C4-2B (cell line): ENCODE measurements around the gene GRB2.
A peak's percentile ranks its signal among the peaks of the same experiment; 100 is the strongest.

Experiments
- H3K27ac ChIP-seq: fragments of 450-650 bp; 2 replicates; pipeline ENCODE4 v1.5.1; 2017
- ZFX ChIP-seq: fragments of 450-650 bp; IDR thresholded peaks from 2 replicates; pipeline ENCODE4 v1.6.1; 2017
- TF ChIP-seq, protein P1 (sequence below): fragments of 450-650 bp; conservative IDR thresholded peaks from 2 replicates; pipeline ENCODE4 v1.5.1; 2017; ENCODE audit warnings: mild to moderate bottlenecking

GRB2 gene

DNA sequence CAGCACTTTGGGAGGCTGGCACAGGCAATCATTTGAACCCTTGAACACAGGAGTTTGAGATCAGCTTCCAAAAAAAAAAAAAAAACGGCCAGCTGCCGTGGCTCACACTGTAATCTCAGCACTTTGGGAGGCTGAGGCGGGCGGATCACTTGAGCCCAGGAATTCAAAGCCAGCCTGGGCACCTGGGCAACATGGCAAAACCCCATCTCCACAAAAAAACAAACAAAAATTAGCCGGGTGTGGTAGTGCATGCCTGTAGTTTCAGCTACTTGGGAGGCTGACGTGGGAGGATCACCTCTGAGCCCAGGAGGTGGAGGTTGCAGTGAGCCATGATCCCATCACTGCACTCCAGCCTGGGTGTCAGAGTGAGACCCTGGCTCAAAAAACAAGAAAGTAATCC, 39.0 kb downstream of the GRB2 start:
- TF ChIP-seq, protein P1, sequence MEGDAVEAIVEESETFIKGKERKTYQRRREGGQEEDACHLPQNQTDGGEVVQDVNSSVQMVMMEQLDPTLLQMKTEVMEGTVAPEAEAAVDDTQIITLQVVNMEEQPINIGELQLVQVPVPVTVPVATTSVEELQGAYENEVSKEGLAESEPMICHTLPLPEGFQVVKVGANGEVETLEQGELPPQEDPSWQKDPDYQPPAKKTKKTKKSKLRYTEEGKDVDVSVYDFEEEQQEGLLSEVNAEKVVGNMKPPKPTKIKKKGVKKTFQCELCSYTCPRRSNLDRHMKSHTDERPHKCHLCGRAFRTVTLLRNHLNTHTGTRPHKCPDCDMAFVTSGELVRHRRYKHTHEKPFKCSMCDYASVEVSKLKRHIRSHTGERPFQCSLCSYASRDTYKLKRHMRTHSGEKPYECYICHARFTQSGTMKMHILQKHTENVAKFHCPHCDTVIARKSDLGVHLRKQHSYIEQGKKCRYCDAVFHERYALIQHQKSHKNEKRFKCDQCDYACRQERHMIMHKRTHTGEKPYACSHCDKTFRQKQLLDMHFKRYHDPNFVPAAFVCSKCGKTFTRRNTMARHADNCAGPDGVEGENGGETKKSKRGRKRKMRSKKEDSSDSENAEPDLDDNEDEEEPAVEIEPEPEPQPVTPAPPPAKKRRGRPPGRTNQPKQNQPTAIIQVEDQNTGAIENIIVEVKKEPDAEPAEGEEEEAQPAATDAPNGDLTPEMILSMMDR: no peak
- no peak for TF ChIP-seq ZFX
- peak overlapping the region; percentile 58 for H3K27ac ChIP-seq

DNA sequence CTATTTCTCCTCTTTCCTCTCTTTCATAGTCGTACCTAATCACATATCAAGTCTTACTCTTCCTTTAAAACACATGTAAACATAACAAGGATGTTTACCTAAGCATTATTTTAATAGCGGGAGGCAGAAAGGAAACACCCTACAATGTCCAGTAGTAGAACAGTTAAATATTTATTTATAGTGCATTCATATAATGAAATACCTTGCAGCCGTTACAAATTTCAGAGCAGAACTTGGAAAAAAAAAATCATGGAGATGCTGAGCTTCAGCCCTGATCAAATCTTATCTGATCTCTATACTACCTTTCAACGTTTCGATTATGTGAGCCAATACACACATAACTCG, 39.6 kb downstream of the GRB2 start:
- TF ChIP-seq, protein P1: no peak
- TF ChIP-seq ZFX: no peak
- H3K27ac ChIP-seq: no peak overlapping the region; the same call in 1 of the 2 replicates

DNA sequence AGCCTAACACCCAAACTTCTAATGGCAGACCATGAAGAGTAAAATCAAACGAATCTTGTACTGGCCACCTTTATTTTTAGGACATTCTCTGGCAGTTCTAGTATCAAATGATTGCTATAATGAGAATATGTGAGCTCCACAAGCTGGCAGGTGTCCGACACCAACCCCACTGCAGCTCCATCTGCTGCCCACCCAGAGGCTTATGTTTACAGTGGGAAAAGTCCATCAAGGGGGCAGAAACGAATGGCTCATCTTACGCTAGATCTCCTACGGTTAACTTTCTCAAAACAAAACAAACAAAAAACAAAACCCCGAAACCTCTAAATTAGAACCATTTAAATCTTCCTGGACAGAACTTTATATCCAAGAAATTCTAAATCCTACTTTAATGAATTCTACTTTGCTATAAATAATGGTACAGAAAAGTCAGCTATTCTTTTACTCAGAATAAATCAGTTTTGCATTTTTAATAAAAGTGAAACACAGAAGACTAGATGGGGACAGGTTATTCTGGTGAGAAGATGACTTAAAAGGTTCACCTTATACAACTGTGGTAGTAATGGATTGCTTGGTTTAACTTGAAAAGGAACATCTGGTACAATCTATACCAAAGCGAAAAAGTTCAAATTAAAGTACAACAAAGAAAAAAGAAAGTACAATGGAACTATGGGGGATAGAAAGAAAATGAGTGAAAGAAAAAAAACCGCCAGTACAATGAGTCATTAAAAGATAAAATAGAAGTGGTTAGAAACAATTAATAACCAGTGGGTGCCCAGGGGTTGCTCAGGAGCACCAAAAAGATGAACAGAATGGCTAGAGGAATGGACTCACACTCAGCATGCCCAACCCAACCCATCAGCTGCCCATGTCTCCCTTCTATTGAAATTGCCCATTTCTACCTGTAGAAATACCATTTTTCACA, 40.2 kb downstream of the GRB2 start:
- H3K27ac ChIP-seq: no peak overlapping the region

DNA sequence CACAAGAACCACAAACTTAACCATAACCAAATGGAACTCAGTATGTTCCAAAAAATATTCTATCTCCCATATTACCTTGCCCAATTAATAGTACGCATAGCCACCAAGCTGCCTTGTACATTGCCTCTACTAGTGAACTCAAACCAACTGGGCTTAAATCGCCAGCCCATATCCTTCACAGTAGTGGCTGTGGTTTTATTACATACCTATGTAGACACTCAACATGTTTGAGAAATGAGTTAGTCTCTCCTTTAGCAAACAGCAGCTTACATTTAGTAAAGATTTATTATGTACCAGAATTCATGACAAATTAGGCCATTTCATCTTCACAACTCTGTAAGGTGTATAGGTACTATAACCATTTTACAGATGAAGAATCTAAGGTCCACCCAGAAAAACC, 41.4 kb downstream of the GRB2 start:
- TF ChIP-seq ZFX: no peak
- TF ChIP-seq, protein P1: no peak
- H3K27ac ChIP-seq: no peak overlapping the region

More for the DNA sequence above, 40.2 kb downstream of the GRB2 start:
- TF ChIP-seq ZFX: no peak
- TF ChIP-seq, protein P1: no peak

DNA sequence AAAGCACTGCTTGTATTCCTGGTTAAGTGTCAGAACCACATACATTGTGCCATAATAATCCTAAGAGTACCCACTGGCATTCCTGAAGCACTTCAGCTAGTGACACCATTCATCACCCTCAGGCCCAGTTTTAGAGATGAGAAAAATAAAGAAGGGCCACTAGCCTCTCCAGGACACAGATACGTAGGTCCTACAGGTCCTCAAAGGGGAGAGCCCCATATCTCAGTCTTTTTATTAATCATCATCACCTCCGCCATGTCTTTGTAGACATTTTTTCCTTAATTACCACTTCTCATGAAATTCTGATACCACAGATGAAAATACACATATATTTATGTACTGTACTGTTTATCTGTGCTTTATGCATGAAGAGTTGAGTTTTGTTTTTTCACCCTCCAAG, 43.5 kb downstream of the GRB2 start:
- no peak for TF ChIP-seq ZFX
- TF ChIP-seq, protein P1: no peak

DNA sequence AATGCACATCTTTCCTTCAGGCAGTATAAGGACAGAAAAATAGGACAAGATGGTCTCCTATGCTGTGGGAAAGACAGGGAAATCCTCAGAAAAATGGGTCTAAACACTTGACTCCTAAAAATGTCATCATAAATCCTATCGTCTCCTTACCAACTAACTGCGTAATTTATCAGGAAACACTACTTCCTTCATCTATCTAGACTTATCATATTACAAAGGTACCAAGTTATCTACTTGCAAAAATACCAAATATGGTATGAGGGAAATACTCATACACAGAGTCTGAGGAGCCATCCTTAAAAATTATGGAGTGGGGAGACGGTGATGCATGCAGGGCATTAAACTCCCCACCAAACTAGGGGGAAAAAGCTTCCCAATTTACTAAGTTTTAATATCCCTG, 44.1 kb downstream of the GRB2 start:
- TF ChIP-seq, protein P1: no peak
- no peak for TF ChIP-seq ZFX

More for the DNA sequence above, 43.5 kb downstream of the GRB2 start:
- no peak overlapping the region for H3K27ac ChIP-seq

DNA sequence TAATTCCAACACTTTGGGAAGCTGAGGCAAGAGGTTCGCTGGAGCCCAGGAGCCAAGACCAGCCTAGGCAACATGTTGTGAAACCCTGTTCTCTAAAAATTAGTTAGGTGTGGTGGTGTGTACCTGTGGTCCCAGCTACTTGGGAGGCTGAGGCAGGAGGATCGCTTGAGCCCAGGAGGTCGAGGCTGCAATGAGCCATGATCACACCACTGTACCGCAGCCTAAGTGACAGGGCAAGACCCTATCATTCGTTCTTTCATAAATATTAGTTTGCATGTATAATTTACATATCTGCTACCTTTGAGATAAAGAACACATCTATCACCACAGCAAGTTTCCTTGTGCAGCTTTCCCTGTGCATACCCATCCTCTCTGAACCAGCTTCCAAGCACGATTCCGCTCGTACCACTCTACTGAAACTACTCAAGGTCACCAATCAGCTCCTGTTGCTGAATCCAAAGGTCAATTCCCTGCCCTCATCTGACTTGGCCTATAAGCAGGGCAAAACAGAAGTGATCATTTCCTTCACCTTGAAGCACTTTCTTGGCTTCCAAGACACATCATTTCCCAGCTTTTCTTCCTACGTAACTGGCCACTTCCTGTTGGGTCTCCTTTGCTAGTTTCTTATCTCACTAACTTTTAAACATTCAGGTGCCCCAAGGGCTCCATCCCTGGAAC, 49.1 kb downstream of the GRB2 start:
- H3K27ac ChIP-seq: no peak overlapping the region
- TF ChIP-seq ZFX: no peak
- TF ChIP-seq, protein P1: no peak

More for the DNA sequence above, 44.1 kb downstream of the GRB2 start:
- no peak overlapping the region for H3K27ac ChIP-seq
